Stimulated activated CD8-positive, alpha-beta memory T cell treated with anti-CD3 and anti-CD28 coated beads, Interleukin-15, amount 100 ng/mL, for 1 hour (primary cell): Measurements from ENCODE around the gene SLC35F6.

Experiments
- DNase-seq: peaks from one replicate; pipeline ENCODE4 v3.0.0-alpha.2; 2020; ENCODE audit warnings: low read depth

Gene SLC35F6

GRCh38 chr2:26822877-26823276, 58.8 kb downstream of the SLC35F6 start:
- no peak for DNase-seq
